Measurements from ENCODE around the gene POLA1. TPM values are rescaled to one million over a fixed set of nuclear protein-coding genes. Genes with fewer than 3 reads are reported as not detected.

Gene POLA1
- total and polyA plus RNA-seq, 4 experiments from 2014 or later, result 4.9 to 9.1 (median 7.0) TPM

DNA sequence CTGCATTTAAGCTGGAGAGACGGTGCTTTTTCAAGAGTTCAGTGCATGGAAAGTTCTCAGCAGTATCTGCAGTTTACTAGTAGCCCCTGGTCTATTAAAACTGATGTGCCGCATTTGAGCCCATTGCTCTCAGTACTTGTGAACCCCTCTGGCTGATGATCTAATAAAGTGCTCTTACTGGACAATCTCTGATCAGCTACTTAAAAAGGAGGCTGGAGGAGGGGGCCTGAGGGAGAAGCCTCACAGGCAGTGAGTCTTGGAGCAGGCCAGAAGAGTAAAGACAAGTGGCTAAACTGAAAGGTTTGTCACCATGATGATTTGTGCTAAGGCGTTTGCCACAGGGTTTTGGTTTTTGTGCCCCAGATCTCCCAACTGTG, 183.6 kb downstream of the POLA1 start:
- no peak for DNase-seq
- Mint-ChIP-seq H3K36me3 (no peaks in the 10 kb centered on the region), H3K4me3 (no peak overlapping the region), H3K27me3 (no peaks in the 10 kb centered on the region), H3K4me1 (peaks cover 0 to 7% (median 0%) of the 10 kb centered on the region in 4 donors), H3K27ac (no peak overlapping the region), H3K9me3 (peaks cover 0 to 2% (median 0%) of the 10 kb centered on the region in 8 donors)
- CTCF ChIA-PET (ENCODE audit: partially characterized antibody), result no interaction called here
- H3K4me1 ChIP-seq (ENCODE audit: insufficient read depth, low read length), result no peaks in the 10 kb centered on the region
- intact Hi-C loops (cut with micrococcal nuclease), result no loop called here
- no peaks in the 10 kb centered on the region for H3K27me3 ChIP-seq (ENCODE audit: insufficient read depth, low read length)
- POLR2A ChIA-PET (ENCODE audit: partially characterized antibody), result no interaction called here
- H3K36me3 ChIP-seq (ENCODE audit: insufficient read depth, low read length), result no peaks in the 10 kb centered on the region
- no peaks in the 10 kb centered on the region for H3K9me3 ChIP-seq (ENCODE audit: control insufficient read depth in 1 of 2, low read length in 2 of 2)
- no peak overlapping the region for H3K4me3 ChIP-seq (ENCODE audit: low read length in 2 of 2)
- no peak overlapping the region for H3K27ac ChIP-seq (ENCODE audit: low read depth, low read length)

DNA sequence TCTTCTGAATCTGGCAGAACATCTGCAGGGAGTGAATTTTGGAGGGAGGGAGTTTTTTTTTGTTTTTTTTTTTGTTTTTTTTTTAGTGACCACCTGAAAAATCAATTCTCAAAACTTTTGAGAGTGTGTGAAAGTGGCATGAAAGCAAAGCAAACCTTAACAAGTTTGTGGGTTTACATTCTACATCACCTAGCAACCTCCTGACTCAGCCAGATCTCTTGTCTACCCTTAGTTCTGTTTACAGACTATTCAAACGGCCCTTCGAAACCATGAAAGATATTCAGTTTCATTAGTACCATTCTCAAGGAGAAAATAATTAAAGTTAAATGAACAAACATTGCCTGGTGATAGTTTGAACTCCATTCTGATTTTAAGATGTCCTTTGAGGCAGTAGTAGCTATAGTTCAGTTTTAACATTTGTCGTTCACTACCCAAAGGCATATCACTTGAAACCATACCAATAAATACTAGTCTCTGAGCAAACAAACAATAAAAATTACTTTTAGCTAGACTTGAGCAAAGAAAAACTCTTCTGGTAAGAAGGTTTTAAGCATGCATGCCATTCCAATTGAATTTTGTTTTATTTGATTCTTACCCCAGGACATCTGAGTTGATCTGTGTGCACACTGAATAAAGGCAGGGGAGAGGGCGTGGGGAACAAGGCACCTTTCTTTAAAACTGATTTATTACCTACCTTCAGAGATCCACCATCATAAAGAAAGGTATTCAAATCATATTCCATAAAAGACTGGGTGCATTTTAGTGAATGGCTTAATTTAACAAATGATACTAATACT, 184.3 kb downstream of the POLA1 start:
- intact Hi-C loops (cut with micrococcal nuclease), result no loop called here

DNA sequence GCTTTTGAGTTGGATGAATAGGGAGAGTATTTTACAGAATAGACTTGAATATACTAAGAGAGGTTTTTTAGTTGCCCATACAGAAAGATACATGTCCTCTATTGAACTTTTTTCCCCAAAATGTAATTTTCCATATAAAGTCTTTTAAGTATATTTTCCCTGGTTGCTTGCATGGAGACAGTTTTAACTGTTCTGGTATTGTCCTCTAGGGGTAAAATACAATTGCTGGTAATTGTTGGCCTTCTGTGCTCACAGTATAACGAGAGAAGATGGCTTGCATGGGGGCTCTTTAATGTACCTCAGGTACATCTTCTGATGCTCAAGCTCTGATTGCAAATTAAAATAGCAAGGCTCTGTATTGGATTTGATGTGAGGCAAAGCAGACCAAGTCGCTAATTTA, 186.0 kb downstream of the POLA1 start:
- POLR2A ChIA-PET (ENCODE audit: partially characterized antibody), result no interaction called here
- Histone ChIP-seq H3K4me3 (ENCODE audit: low read length in 2 of 2) (no peak overlapping the region), H3K4me1 (ENCODE audit: insufficient read depth, low read length) (no peaks in the 10 kb centered on the region), H3K36me3 (ENCODE audit: insufficient read depth, low read length) (no peaks in the 10 kb centered on the region), H3K27me3 (ENCODE audit: insufficient read depth, low read length) (no peaks in the 10 kb centered on the region), H3K27ac (ENCODE audit: low read depth, low read length) (no peak overlapping the region), H3K9me3 (ENCODE audit: control insufficient read depth in 1 of 2, low read length in 2 of 2) (no peaks in the 10 kb centered on the region)
- Mint-ChIP-seq H3K36me3 (no peaks in the 10 kb centered on the region), H3K9me3 (peaks cover 0 to 2% (median 0%) of the 10 kb centered on the region in 8 donors), H3K27me3 (no peaks in the 10 kb centered on the region), H3K4me3 (no peak overlapping the region), H3K4me1 (peaks cover 0 to 7% (median 2%) of the 10 kb centered on the region in 4 donors), H3K27ac (no peak overlapping the region)
- CTCF ChIA-PET (ENCODE audit: partially characterized antibody), result no interaction called here
- DNase-seq, result no peak
- intact Hi-C loops (cut with micrococcal nuclease), result no loop called here

More for the DNA sequence above, 184.3 kb downstream of the POLA1 start:
- Mint-ChIP-seq H3K4me1 (peaks cover 0 to 7% (median 2%) of the 10 kb centered on the region in 4 donors), H3K4me3 (no peak overlapping the region), H3K36me3 (no peaks in the 10 kb centered on the region), H3K9me3 (peaks cover 0 to 2% (median 0%) of the 10 kb centered on the region in 8 donors), H3K27ac (no peak overlapping the region), H3K27me3 (no peaks in the 10 kb centered on the region)
- Histone ChIP-seq H3K4me3 (ENCODE audit: low read length in 2 of 2) (no peak overlapping the region), H3K4me1 (ENCODE audit: insufficient read depth, low read length) (no peaks in the 10 kb centered on the region), H3K27ac (ENCODE audit: low read depth, low read length) (no peak overlapping the region), H3K27me3 (ENCODE audit: insufficient read depth, low read length) (no peaks in the 10 kb centered on the region), H3K36me3 (ENCODE audit: insufficient read depth, low read length) (no peaks in the 10 kb centered on the region), H3K9me3 (ENCODE audit: control insufficient read depth in 1 of 2, low read length in 2 of 2) (no peaks in the 10 kb centered on the region)
- no peak for DNase-seq
- POLR2A ChIA-PET (ENCODE audit: partially characterized antibody), result no interaction called here
- CTCF ChIA-PET (ENCODE audit: partially characterized antibody), result interaction anchor here (0.6 kb wide), 1 partner anchor 156 kb away, joined by 3 read pairs; no protein-coding TSS in a partner anchor

DNA sequence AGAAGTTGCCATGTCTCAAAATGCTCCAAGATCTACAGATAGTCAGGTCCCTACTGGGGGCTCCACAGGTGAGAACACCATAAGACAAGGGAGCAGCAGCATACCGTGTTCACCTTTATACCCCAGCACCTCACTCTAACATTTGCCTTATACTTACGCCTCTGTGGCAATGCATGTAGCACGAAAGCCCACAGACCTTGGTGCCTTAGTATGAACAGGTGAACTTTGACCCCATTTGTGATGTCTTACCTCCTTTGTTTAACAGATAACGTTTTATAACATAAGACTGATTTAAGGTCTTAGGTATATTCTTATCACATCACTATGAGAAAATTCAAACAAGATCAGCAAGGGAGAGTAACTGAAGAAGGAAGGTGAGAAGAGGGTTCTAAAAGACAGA, 193.2 kb downstream of the POLA1 start:
- H3K27ac ChIP-seq (ENCODE audit: low read depth, low read length), result no peak overlapping the region
- Mint-ChIP-seq H3K4me1 (peaks cover 0 to 4% (median 0%) of the 10 kb centered on the region in 4 donors), H3K36me3 (peaks cover 11 to 15% of the 10 kb centered on the region in 2 donors), H3K27me3 (no peaks in the 10 kb centered on the region), H3K27ac (no peak overlapping the region), H3K9me3 (no peaks in the 10 kb centered on the region), H3K4me3 (no peak overlapping the region)
- intact Hi-C loops (cut with micrococcal nuclease), result no loop called here
- H3K4me1 ChIP-seq (ENCODE audit: insufficient read depth, low read length), result no peaks in the 10 kb centered on the region
- no peaks in the 10 kb centered on the region for H3K9me3 ChIP-seq (ENCODE audit: control insufficient read depth in 1 of 2, low read length in 2 of 2)
- H3K27me3 ChIP-seq (ENCODE audit: insufficient read depth, low read length), result no peaks in the 10 kb centered on the region
- no peak overlapping the region for H3K4me3 ChIP-seq (ENCODE audit: low read length in 2 of 2)
- ChIA-PET POLR2A (ENCODE audit: partially characterized antibody) (no interaction called here), CTCF (ENCODE audit: partially characterized antibody) (no interaction called here)
- DNase-seq, result no peak
- no peaks in the 10 kb centered on the region for H3K36me3 ChIP-seq (ENCODE audit: insufficient read depth, low read length)

DNA sequence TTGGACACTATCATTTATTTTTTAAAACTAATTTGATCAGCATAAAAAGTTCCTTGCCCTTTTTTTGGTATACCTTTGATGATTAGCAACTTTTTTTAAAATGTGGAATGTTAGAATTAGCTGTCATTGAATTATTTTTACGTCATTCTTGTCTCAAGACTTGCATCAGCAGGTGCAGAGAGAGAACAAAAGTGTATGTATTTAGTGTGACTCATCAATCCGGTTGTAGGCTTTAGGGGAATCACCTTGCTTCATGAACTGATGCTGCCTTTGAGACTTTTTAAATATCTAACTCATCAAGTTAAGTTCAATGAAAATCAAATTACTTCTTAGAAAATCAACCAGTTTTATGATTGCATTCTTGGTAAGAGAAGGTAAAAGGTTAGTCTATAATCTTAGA, 197.0 kb downstream of the POLA1 start:
- H3K4me3 ChIP-seq (ENCODE audit: low read length in 2 of 2), result no peak overlapping the region
- no peaks in the 10 kb centered on the region for H3K27me3 ChIP-seq (ENCODE audit: insufficient read depth, low read length)
- no peaks in the 10 kb centered on the region for H3K4me1 Mint-ChIP-seq
- no peak for DNase-seq
- H3K27ac Mint-ChIP-seq, result no peak overlapping the region
- peaks cover 16 to 30% of the 10 kb centered on the region in 2 donors for H3K36me3 Mint-ChIP-seq
- no peak overlapping the region for H3K27ac ChIP-seq (ENCODE audit: low read depth, low read length)
- intact Hi-C loops (cut with micrococcal nuclease), result no loop called here
- peaks cover 0 to 10% (median 4%) of the 10 kb centered on the region in 8 donors for H3K9me3 Mint-ChIP-seq
- no peaks in the 10 kb centered on the region for H3K4me1 ChIP-seq (ENCODE audit: insufficient read depth, low read length)
- no peaks in the 10 kb centered on the region for H3K9me3 ChIP-seq (ENCODE audit: control insufficient read depth in 1 of 2, low read length in 2 of 2)
- CTCF ChIA-PET (ENCODE audit: partially characterized antibody), result interaction anchor here (0.7 kb wide), 1 partner anchor 541 kb away, joined by 3 read pairs; no protein-coding TSS in a partner anchor
- H3K36me3 ChIP-seq (ENCODE audit: insufficient read depth, low read length), result no peaks in the 10 kb centered on the region
- POLR2A ChIA-PET (ENCODE audit: partially characterized antibody), result no interaction called here
- H3K4me3 Mint-ChIP-seq, result no peak overlapping the region
- H3K27me3 Mint-ChIP-seq, result no peaks in the 10 kb centered on the region

DNA sequence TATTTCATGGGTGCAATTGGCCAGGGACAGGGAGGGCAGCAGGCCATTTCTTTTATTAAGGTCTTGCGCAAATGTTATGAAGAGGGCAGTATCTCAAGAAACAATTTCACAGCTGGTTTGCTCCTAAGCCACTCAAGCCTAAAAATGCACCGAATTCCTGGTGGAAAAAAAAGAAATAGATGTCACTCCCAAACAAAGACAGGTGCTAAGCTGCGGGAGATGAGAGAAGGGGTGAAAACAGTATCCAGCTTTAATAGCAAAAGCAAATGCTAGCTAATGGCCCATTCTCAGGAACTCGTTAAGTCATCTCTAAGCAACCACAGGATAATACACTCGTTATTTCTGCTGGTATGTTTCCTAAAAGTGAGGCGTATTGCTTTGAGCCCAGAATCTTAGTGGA, 205.7 kb downstream of the POLA1 start:
- Mint-ChIP-seq H3K36me3 (peaks cover 13 to 16% of the 10 kb centered on the region in 2 donors), H3K4me3 (no peak overlapping the region), H3K4me1 (peaks cover 0 to 1% (median 0%) of the 10 kb centered on the region in 4 donors), H3K27ac (no peak overlapping the region), H3K27me3 (no peaks in the 10 kb centered on the region), H3K9me3 (peaks cover 0 to 4% (median 0%) of the 10 kb centered on the region in 8 donors)
- CTCF ChIA-PET (ENCODE audit: partially characterized antibody), result no interaction called here
- Histone ChIP-seq H3K9me3 (ENCODE audit: control insufficient read depth in 1 of 2, low read length in 2 of 2) (no peaks in the 10 kb centered on the region), H3K27ac (ENCODE audit: low read depth, low read length) (no peak overlapping the region), H3K27me3 (ENCODE audit: insufficient read depth, low read length) (no peaks in the 10 kb centered on the region), H3K36me3 (ENCODE audit: insufficient read depth, low read length) (no peaks in the 10 kb centered on the region), H3K4me3 (ENCODE audit: low read length in 2 of 2) (no peak overlapping the region), H3K4me1 (ENCODE audit: insufficient read depth, low read length) (no peaks in the 10 kb centered on the region)
- no peak for DNase-seq
- intact Hi-C loops (cut with micrococcal nuclease), result no loop called here
- POLR2A ChIA-PET (ENCODE audit: partially characterized antibody), result no interaction called here

DNA sequence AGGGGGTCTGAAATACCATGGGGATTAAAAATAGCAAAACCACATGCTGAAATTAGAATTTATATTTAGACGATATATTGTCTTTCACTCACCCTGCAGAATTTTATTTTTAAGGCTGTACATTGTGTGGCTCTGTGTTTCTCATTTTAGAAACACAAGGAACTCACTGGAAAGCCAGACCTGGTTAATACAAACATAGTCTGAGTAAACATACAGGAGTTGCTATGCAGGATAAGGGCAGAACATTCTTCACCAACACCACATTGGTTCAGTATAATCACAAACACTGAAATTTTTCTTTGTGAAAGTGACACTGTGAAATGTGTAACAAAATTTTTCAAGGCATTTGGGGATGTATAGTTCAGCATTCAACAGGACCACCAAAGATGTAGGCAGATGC, 206.5 kb downstream of the POLA1 start:
- POLR2A ChIA-PET (ENCODE audit: partially characterized antibody), result no interaction called here

More for the DNA sequence above, 206.5 kb downstream of the POLA1 start:
- Mint-ChIP-seq H3K36me3 (peaks cover 13 to 16% of the 10 kb centered on the region in 2 donors), H3K4me1 (peaks cover 0 to 1% (median 0%) of the 10 kb centered on the region in 4 donors), H3K9me3 (peaks cover 0 to 4% (median 0%) of the 10 kb centered on the region in 8 donors), H3K27me3 (no peaks in the 10 kb centered on the region), H3K4me3 (no peak overlapping the region), H3K27ac (no peak overlapping the region)
- intact Hi-C loops (cut with micrococcal nuclease), result no loop called here
- Histone ChIP-seq H3K27ac (ENCODE audit: low read depth, low read length) (no peak overlapping the region), H3K4me3 (ENCODE audit: low read length in 2 of 2) (no peak overlapping the region), H3K36me3 (ENCODE audit: insufficient read depth, low read length) (no peaks in the 10 kb centered on the region), H3K4me1 (ENCODE audit: insufficient read depth, low read length) (no peaks in the 10 kb centered on the region), H3K9me3 (ENCODE audit: control insufficient read depth in 1 of 2, low read length in 2 of 2) (no peaks in the 10 kb centered on the region), H3K27me3 (ENCODE audit: insufficient read depth, low read length) (no peaks in the 10 kb centered on the region)
- CTCF ChIA-PET (ENCODE audit: partially characterized antibody), result no interaction called here
- no peak for DNase-seq

Measured in CD4-positive, alpha-beta memory T cell (primary cell).